NOMO-1 treated with DMSO at 0.1 percent for 48 hours (cell line): Measurements from ENCODE around the gene USP11.

ENCODE experiments used
- DNase-seq: peaks from one replicate; lab custom pipeline; 2025; ENCODE audit not compliant: unreplicated experiment; lab: John Stamatoyannopoulos, UW

Gene USP11

DNA sequence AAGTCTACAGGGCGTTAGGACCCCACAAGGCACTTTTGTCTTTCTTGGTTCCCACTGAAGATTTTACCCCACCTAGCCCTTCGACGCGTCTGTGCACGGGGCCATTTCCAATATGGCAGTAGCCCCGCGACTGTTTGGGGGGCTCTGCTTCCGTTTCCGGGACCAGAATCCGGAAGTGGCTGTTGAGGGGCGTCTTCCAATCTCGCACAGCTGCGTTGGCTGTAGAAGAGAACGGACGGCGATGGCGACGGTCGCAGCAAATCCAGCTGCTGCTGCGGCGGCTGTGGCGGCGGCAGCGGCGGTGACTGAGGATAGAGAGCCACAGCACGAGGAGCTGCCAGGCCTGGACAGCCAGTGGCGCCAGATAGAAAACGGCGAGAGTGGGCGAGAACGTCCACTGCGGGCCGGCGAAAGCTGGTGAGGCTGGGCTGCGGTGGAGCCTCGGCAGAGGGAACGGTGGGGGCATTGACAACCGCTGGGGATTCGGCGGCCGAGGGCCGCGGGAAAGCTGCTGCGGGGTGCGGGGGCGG, at the start of gene USP11:
USP11 (plus strand) TSS at position 207 of the 530 bp plus-strand sequence; CDS start at position 242, 35 bp downstream.
- peak; percentile 23 for DNase-seq

DNA sequence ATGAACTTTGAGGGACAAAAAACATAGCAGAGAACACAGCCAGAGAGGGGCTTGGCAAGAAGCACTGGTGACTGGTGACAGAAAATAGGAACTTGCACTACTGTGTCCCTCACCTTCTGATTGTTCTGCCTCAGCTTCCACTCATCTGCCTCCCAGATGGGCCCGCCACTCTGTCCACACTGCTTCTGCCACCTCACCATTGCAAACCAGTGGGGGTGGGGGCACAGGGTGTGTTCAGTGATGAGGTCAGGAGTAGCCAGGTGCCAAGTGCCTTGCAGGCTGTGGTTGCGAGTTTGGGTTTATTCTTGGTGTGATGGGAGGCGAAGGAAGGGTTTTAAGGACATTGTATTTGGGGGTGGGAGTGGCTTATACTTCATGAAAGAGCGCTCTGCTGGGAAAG, 48.3 kb upstream of the USP11 start:
- DNase-seq = no peak

DNA sequence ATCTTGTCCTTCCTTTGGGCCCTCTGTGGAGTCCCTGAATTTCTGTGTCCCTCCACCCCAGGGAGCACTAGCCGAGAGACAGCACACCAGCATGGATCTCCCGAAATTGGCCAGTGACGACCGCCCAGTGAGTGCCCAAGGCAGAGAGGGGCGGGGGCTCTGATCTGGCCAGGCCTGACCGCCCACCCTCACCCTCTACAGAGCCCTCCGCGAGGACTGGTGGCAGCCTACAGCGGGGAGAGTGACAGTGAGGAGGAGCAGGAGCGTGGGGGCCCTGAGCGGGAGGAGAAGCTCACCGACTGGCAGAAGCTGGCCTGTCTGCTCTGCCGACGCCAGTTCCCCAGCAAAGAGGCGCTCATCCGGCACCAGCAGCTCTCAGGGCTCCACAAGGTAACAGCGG, 47.6 kb upstream of the USP11 start:
- no peak for DNase-seq

DNA sequence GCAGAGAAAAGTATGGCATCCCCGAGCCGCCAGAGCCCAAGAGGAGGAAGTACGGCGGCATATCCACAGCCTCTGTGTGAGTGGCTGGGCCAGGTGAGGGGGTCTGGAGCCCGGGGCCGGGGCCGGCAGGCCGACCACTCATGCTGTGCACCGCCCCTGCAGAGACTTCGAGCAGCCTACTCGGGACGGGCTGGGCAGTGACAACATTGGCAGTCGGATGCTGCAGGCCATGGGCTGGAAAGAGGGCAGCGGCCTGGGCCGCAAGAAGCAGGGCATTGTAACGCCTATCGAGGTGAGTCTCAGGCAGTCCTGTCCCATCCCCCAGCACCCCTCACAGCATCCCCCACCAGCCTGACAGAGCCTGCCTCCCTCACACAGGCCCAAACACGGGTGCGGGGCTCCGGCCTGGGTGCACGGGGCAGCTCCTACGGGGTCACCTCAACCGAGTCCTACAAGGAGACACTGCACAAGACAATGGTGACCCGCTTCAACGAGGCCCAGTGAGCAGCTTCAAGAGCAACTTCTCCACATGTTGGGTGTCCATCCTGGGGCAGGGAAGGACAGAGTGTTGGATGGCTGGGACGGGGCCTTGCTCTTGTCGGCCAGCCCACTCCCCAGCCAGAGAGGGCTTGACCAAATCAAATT, 46.6 kb upstream of the USP11 start:
- DNase-seq = no peak

DNA sequence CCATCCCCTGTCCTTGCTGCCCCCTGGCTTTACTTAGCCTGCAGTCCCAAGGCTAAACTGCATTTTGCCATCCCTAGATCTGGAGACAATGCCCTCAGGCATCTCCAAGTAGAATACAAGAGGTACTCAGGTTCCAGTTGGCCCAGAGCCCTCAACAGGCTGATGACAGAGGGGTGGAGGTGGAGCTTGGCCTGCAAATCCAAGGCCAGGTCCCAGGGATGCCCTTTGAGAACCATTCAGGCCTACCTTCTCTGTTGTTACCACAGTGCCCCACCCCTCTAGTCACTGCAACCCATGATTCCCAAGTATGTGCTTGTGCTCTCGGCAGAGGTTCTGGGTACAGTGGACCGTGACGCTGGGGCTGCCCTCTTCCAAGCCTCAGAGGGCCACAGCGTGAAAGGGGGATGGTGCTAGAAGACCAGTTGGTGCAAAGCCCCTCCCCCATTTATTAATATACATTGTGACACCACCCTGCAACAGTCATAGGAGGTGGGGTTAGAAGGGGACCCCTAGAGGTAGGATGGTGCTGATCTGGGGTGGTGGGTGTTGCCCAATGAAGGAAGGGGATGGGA, 45.6 kb upstream of the USP11 start:
- DNase-seq = no peak

DNA sequence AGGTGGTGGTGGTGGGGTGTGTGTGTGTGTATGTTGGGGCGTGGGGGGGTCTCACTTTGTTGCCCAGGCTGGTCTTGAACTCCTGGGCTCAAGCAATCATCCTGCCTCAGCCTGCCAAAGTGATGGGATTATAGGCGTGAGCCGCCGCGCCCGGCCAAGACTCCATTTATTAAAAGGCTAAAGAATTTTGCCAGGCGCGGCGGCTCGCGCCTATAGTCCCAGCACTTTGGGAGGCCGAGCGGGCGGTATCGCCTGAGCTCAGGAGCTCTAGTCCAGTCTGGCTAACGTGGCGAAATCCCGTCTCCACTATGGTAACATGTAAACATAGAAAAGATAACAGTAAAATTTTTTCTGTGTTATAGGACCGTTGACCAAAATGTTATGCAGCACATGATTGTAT, 42.9 kb upstream of the USP11 start:
- no peak for DNase-seq

DNA sequence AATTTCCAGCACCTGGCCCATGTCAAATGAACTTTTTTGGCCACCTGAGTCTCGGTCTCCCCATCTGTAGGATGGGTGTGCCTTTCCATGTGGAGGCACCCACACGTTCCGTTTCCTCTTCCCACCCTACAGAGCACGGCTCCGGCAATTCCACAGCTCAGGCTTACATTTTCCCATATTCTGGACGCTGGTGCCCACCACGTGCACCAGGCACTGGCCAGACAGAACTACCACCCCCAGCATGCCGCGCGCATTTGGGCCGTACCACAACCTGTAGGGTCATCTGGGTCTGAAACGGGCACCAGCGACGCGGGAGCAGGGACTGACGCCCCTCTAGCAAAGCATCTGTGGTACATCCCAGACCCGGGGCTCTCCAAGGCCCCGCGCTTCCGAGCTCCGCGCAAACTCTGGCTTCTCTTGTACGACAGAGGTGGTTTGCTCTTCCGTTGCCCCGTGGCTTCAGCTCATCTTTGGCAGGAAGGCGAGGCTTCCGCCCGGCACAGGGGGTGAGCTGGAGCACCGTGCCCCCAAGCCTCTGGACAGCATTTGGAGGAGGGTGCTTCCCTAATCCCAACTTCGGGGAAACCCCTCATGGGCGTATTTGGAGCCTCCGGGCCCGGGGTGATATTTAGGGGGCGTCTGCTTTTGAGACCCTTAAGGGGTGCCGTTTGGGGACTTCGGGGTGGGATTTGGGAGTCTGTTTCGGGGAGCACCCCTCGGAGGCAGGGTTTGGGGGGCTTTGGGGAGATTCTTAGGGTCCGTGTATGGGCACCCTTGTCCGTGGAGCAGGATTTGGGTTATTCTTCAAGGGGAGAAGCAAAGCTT, 42.2 kb upstream of the USP11 start:
- peak; percentile 94 for DNase-seq

DNA sequence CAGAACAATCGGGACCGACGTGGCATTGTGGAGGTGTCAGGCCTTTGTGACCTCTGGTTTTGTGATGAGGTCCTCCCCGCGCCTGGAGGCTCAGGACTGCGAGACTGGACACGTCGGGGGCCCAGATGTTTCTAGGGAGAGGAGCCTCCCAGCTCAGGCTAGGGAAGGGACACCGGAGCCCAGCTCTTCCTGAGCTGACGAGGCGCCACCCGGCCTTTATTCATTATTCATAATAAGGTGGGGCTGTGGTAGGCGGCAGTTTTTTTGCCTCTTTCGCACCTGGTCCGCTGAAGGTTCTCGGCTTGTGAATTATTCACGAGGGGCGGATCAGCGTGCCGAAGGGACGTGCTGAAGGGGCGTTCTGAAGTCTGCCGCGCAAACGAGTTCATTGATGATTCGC, 41.5 kb upstream of the USP11 start:
- no peak for DNase-seq

DNA sequence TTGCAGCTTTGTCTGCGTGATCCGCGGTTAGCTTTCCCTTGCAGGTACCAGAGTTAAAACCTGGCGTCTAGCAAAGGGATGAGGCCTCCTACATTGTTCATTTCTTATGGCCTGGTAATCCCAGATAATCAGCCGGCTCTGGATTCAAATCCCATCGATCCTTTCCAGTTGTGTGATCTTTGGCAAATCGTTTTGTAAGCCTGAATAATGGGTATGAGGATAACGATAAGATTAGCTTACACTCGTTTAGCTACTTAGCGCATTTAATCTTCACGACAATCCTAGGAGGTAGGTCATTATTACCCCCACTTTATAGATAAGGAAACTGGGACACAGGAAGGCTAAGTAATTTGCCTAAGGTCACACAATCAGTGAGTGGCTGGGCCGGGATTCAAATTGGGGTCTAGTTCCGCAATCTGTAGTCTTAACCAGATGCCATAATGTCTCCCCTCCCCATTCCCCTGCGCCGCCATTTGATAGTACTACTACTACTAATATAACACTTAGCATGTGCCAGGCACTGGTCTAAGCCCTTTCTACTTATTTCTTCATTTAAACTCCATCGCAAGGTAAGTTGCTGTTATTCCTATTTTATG, 40.9 kb upstream of the USP11 start:
- no peak for DNase-seq

DNA sequence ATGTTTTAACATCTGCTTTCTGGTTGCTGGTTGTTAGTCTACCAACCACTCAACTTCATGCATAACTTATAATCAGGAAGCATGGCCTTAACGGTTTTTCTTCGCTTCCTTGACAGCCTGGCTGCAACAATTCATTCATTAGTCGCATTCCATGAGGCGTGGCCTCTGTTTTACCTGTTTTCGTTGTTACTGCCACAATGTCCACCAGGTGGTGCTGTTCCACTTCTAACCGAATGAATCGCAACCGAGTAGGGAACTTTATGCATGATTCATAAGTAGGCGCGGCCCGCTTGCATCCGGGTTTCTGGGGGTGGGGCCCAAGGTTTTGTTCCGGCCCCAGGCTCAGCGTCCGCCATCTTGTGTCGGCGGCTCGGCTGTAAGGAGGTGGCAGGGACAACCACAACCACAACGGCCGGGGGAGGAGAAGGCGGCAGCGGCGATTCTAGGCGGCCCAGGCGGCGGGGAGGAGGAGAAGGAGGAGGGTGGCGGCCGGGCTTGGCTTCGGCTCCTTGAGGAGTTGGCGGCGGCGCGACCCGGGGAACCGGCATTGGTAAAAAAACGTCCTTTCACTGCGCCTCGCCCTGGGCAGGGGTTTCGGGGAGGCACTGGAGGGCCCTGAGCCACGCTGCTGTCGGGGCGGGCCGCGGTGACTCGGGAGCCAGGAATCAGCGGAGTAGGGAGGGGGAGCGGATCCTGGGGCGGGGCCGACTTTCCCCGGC, 39.2 kb upstream of the USP11 start, which contains the start of gene UBA1:
UBA1 (plus strand) TSS at position 355 of the 719 bp plus-strand sequence. CDS start 4,974 bp downstream, outside the sequence.
- DNase-seq = peak; percentile 97

DNA sequence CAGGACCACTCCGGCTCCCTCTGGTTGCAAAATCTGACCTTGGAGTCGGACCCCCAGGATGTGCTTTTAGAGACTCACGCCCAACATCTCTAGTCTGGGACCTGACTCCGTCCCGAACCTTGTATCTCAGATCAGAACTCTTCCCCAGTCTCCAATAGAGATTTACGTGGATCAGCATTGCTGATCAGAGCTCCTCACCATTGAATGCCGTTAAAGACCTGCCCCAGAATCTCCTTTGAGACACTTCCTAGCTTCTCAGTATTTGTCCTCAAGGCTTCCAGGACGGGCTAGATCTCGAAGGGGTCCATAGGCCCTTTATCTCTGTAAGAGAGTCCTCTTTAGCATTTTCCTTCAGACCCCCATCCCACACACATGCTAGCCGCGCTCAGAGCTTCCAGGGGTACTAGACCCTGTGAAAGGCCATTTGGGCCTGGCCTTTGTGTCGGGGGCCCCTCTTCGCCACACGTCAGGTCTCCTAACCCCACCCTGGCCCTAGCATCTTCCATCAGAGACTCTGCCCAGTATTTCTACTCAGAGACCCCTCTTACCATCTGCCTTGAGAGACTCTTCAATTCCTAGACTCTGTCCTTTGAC, 38.5 kb upstream of the USP11 start:
- no peak for DNase-seq

DNA sequence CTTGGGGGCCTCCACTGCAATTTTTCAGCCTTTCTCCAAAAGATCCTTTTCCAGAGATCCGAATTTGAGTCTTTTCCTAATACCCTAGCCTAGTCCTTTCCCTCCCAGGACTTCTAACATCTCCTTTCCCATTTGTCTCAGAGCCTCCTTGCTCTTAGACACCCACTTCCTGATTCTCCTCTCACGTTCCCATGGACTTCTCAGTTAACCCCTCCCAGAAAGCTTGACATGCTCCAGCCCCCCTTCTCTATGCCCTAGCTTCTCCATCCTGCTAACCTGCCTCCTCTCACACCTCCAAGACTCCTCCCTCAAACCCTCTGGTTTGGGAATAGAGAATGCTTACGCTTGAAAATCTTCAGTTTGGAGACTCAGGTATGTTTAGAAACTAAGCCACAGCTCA, 36.7 kb upstream of the USP11 start:
- DNase-seq = no peak

DNA sequence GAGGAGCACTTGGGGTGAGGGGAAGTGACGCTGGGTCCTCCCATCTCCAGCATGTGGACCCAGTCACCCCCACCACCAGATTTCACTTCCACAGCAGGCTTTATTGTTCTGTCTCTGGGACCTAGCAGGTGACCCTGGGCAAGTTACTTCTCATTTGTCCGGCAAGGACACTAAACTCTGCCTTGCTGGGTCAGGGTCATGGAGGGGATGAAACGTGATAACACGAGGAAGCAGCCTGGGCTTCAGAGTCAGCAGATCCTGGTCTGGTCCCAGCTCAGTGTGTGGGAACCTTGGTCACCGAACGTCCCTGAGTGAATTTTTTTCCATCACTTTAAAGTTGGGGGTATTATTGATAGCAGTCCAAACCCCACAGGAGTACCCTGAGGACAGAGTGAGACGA, 35.3 kb upstream of the USP11 start:
- DNase-seq = no peak

DNA sequence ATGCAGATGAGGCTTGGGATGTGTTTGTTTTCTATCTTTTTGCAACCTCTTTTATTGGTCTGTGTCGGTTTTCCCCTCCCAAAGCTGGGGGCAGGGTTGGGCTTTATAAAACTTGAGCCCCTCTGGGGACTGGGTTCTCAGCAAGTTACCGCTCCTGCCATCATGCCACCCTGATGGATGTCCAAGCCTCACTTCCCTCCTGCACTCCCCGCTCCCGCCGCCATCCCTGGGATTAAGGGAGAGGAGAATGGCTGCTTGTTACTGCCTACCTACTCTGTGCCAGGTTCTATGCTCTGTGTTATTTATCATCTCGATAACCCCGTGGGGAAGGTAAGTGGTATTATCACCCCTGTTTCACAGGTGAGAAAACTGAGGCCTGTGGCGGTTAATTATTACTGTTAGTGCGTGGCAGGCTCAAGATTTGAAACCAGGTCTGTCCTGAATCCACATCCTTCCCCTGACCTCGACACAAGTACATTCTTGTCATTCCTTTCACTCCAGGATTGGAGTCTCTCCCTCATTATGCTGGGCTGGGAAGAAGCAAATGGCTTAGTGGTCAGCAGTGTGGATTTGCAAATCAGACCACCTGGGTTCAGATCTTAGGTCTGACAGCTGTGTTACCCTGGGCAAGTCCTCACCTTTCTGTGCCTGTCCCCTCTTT, 34.7 kb upstream of the USP11 start:
- DNase-seq = no peak

DNA sequence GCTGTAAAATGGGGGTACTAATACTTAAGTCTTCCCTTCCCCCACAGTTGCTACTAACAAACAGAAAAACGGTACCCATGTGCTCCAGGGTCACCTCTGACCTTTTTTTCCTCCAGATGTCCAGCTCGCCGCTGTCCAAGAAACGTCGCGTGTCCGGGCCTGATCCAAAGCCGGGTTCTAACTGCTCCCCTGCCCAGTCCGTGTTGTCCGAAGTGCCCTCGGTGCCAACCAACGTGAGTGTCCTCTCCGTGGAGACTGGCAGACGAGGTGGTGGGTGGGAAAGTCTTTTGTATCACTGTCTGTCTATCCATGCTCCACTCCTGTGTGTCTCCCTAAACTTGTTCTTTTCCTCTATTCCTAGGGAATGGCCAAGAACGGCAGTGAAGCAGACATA, 34.1 kb upstream of the USP11 start:
- DNase-seq = no peak

DNA sequence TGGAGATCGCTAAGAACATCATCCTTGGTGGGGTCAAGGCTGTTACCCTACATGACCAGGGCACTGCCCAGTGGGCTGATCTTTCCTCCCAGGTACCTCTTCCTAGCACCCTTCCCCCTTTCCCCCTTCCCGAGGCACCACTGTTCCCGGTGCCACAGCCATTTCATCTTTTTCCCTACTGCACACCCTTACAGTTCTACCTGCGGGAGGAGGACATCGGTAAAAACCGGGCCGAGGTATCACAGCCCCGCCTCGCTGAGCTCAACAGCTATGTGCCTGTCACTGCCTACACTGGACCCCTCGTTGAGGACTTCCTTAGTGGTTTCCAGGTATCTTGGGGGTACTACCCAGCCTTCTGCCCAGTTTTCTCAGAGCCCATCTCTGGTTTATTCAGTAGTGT, 33.5 kb upstream of the USP11 start:
- DNase-seq = no peak

DNA sequence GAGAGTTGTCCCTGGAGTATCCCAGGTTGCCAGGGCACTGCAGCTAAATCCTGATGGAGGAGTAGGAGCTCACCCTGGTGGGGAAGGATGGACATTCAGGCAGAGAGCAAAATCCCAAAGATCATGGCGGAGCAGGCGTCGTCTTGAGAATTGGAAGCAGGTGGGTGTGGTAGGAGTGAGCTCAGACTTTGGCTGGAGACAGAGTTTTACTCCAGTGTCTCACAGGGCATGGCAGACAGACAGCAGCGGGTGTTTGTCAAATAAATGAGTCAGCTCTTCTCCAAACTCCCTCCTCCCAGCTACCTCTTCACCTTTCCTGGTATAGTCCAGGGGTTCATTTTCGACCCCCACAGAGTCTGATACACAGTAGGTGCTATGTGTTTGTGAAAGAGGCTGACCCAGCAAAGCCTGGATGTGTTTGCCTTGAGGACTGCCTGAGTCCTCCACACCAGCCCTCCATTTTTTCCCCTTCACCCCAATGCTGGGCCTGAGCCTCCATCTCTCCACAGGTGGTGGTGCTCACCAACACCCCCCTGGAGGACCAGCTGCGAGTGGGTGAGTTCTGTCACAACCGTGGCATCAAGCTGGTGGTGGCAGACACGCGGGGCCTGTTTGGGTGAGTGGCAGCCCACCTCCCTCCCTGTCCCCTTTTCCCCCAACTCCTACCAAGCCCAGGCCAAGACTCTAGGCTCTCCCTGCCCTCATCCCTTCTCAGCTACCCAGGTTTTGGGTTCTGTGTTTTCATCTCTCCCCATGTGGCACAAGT, 32.2 kb upstream of the USP11 start:
- no peak for DNase-seq

DNA sequence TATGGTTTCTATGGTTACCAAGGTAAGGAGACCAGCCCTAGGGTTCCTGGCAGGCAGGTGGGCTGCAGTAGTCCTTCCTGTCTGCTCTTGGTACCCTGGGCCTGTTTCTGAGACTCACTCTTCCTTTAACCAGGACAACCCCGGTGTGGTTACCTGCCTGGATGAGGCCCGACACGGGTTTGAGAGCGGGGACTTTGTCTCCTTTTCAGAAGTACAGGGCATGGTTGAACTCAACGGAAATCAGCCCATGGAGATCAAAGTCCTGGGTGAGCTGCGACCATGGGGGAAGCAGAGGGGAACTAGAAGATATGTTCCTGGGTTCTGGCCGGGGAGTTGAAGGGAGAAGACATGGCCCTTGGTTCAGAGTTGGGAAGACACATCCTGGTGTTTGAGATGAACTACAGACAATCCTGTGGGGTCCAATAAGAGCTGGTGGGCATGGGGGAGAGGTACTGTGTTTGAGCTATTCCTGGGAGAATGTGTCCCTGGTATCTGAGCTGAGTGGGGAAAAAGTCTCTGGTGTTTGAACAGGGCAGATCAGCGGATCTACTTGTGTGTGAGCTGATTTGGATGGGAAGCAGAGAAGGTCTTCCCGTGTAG, 31.4 kb upstream of the USP11 start:
- DNase-seq = no peak

DNA sequence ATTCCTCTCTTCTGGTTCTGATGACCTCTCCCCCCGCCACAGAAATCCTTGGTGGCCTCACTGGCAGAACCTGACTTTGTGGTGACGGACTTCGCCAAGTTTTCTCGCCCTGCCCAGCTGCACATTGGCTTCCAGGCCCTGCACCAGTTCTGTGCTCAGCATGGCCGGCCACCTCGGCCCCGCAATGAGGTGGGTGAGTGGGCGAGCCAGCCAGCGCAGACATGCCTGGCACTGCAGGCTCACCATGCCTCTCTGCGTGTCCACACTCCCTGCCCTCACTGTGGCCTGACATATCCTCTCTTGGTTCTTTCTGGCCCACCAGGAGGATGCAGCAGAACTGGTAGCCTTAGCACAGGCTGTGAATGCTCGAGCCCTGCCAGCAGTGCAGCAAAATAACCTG, 30.5 kb upstream of the USP11 start:
- no peak for DNase-seq
